Measurements from ENCODE around the gene ELFN2. TPM values are rescaled to one million over a fixed set of nuclear protein-coding genes. Genes with fewer than 3 reads are reported as not detected.

The ELFN2 gene
- total RNA-seq, 4 donors from 2014 or later = under 0.01 TPM; not detected in 2

DNA sequence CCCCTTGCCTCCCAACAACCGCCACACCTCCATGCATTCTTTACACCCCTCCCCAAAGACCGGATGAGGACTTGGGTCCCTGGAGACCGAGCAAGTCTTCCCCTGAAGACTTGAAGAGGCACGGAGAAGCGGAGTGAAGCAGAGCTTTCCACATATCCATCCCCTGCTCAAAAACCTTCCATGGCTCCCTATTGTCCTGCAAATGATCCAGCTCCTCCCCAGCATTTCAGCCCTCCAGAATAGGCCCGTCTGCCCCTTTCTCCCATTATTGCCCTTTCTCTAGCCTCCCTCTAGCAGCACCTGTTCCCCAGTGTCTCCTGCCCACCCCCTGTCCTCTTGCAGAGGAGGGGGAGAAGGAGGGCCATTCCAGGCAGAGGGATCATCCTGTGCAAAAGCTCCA is 85.2 kb downstream of the ELFN2 start:
- DNase-seq = no peak
- TF ChIP-seq POLR2A (IDR thresholded peaks at IDR 0.05) = no peak
- TF ChIP-seq POLR2AphosphoS5 (IDR thresholded peaks at IDR 0.05) = no peak
- no peak for TF ChIP-seq EP300 (IDR thresholded peaks at IDR 0.05; ENCODE audit: low read depth)
- TF ChIP-seq, protein P1, sequence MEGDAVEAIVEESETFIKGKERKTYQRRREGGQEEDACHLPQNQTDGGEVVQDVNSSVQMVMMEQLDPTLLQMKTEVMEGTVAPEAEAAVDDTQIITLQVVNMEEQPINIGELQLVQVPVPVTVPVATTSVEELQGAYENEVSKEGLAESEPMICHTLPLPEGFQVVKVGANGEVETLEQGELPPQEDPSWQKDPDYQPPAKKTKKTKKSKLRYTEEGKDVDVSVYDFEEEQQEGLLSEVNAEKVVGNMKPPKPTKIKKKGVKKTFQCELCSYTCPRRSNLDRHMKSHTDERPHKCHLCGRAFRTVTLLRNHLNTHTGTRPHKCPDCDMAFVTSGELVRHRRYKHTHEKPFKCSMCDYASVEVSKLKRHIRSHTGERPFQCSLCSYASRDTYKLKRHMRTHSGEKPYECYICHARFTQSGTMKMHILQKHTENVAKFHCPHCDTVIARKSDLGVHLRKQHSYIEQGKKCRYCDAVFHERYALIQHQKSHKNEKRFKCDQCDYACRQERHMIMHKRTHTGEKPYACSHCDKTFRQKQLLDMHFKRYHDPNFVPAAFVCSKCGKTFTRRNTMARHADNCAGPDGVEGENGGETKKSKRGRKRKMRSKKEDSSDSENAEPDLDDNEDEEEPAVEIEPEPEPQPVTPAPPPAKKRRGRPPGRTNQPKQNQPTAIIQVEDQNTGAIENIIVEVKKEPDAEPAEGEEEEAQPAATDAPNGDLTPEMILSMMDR (IDR thresholded peaks at IDR 0.05) = no peak
- no peak overlapping the region for H3K4me3 ChIP-seq
- intact Hi-C loops (cut with DNase I; ENCODE audit: low total_unique reads) (no loop called here), in situ Hi-C loops (cut with MboI; ENCODE audit: low pct_ligation_motif_present in 1 of 4, low pct_unique_long_range_greater_than_20kb in 1 of 4, low sequenced_read_pairs in 3 of 4) (no loop called here)
- WGBS, 2 donors (ENCODE audit: low coverage in 1 of 2) = 74% methylated on average over 6 of the region's 6 CpGs; no CpG with 5 or more reads in 1 of the 2 donors
- peaks cover 27% of the 10 kb centered on the region for H3K27me3 ChIP-seq
- H3K9me3 ChIP-seq = no peaks in the 10 kb centered on the region
- peaks cover 0 to 15% (median 7%) of the 10 kb centered on the region in 4 donors for H3K4me1 ChIP-seq
- H3K27ac ChIP-seq = no peak overlapping the region
- no peaks in the 10 kb centered on the region for H3K36me3 ChIP-seq

- in situ Hi-C loops (cut with MboI; ENCODE audit: low pct_ligation_motif_present in 1 of 4, low pct_unique_long_range_greater_than_20kb in 1 of 4, low sequenced_read_pairs in 3 of 4) = no loop called here
- H3K27me3 ChIP-seq = peaks cover 39% of the 10 kb centered on the region
These were observed 86.7 kb downstream of the ELFN2 start for GRCh38 chr22:37340331-37341262.

DNA sequence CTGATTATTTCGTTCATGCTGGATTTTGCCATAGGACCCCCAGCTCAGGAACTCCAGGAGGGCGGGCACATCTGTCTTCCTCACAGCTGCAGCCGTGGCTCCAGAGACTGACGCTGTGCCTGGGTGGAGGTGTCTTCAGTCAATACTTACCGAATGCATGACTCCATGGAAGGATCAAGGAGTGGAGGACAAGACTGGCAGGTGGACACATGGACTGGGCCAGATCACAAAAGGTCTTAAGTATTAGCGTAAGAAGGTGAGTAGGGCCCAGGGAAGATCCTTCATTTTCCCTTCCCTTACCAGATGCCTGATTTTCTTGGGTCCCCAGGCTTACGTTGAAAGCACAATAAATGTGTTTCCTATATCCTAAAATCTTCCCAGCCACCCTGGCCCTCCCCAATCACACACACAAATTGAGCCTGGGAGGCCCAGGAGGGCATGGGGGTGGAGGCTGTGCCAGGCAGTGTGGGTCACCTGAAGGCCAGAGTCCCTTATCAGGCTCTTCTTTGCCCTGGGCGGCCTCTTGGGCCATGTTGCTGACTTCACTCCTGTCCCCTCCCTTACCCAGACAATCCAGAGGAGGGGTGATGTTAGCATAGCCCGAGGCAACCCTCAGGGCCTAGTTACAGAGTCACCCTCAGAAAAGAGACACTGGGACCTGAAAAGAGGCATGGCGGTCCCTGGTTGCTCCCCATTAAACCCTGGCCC is 88.6 kb downstream of the ELFN2 start:
- WGBS, 2 donors (ENCODE audit: low coverage in 1 of 2) = 87 to 100% methylated on average over 2 to 9 of the region's 10 CpGs
- Histone ChIP-seq H3K4me1 (peaks cover 0 to 24% (median 5%) of the 10 kb centered on the region in 4 donors), H3K27me3 (peaks cover 58% of the 10 kb centered on the region)

More at GRCh38 chr22:37340331-37341262, 86.7 kb downstream of the ELFN2 start:
- 33 to 45% methylated on average over 9 to 24 of the region's 24 CpGs for WGBS, 2 donors (ENCODE audit: low coverage in 1 of 2)
- TF ChIP-seq POLR2A (IDR thresholded peaks at IDR 0.05) (no peak), EP300 (IDR thresholded peaks at IDR 0.05; ENCODE audit: low read depth) (no peak), POLR2AphosphoS5 (IDR thresholded peaks at IDR 0.05) (no peak)
- TF ChIP-seq, protein P1 (IDR thresholded peaks at IDR 0.05) = no peak
- Histone ChIP-seq H3K36me3 (no peaks in the 10 kb centered on the region), H3K9me3 (no peaks in the 10 kb centered on the region), H3K27ac (no peak overlapping the region), H3K4me1 (peaks cover 0 to 13% (median under 1%) of the 10 kb centered on the region in 4 donors), H3K4me3 (no peak overlapping the region)
- intact Hi-C loops (cut with DNase I; ENCODE audit: low total_unique reads) = no loop called here
- DNase-seq = no peak

More for the DNA sequence above, 88.6 kb downstream of the ELFN2 start:
- H3K36me3 ChIP-seq = no peaks in the 10 kb centered on the region
- H3K9me3 ChIP-seq = no peaks in the 10 kb centered on the region
- in situ Hi-C loops (cut with MboI; ENCODE audit: low pct_ligation_motif_present in 1 of 4, low pct_unique_long_range_greater_than_20kb in 1 of 4, low sequenced_read_pairs in 3 of 4) = no loop called here
- no peak overlapping the region for H3K4me3 ChIP-seq
- no peak for DNase-seq
- TF ChIP-seq EP300 (IDR thresholded peaks at IDR 0.05; ENCODE audit: low read depth) (no peak), POLR2A (IDR thresholded peaks at IDR 0.05) (no peak), POLR2AphosphoS5 (IDR thresholded peaks at IDR 0.05) (no peak)
- TF ChIP-seq, protein P1 (IDR thresholded peaks at IDR 0.05) = no peak
- intact Hi-C loops (cut with DNase I; ENCODE audit: low total_unique reads) = no loop called here
- H3K27ac ChIP-seq = no peak overlapping the region

Data from transverse colon (tissue), 4 donors.